ENCODE measurements around the gene PPM1M. TPM values are rescaled to one million over a fixed set of nuclear protein-coding genes. Genes with fewer than 3 reads are reported as not detected.

Gene PPM1M
- total and polyA plus RNA-seq, 7 donors, result 2.1 to 7.5 (median 3.0) TPM

- peaks cover 2 to 17% of the 10 kb centered on the region in 2 donors for H3K36me3 ChIP-seq (ENCODE audit: insufficient read depth in 1 of 2, low read depth in 1 of 2)
- ATAC-seq (peak; percentile 93 to 95 (median 94)), DNase-seq (peak; percentile 98 to 99)
- WGBS, 3 donors, result 0 to 1% (median 1%) methylated on average over 29 to 58 of the region's 58 CpGs
- H3K4me1 ChIP-seq, result peaks cover 50% of the 10 kb centered on the region
- no peaks in the 10 kb centered on the region for H3K9me3 ChIP-seq
- intact Hi-C loops (cut with DNase I), result loop anchor here (1.0 to 5.0 kb wide), 2 partner anchors 9 to 41 kb away; partner anchors contain the start of genes GLYCTK (in 1 of the 2) and TWF2 (in 1 of the 2)
- TF ChIP-seq CTCF (IDR thresholded peaks at IDR 0.05), result peak; percentile 52
- H3K4me3 ChIP-seq, result peak within 1 kb of the TSS; percentile 77
- H3K27me3 ChIP-seq (ENCODE audit: insufficient read depth in 3 of 3, low read length in 2 of 3), result no peaks in the 10 kb centered on the region
- peak within 1 kb of the TSS; percentile 93 for H3K27ac ChIP-seq
Measured at GRCh38 chr3:52278510-52279069, 33.0 kb downstream of the PPM1M start, which contains the start of gene WDR82. Gene WDR82, minus strand, starts transcription at chr3:52278649. Its CDS starts 288 bp downstream, at chr3:52278361.

- H3K27ac ChIP-seq, result peak overlapping the region; percentile 93
- intact Hi-C loops (cut with DNase I), result loop anchor here in 1 of 2 donors (5.0 kb wide), 1 partner anchor 42 kb away; the partner anchor contains the start of gene TWF2
- 29 to 44% (median 37%) methylated on average over 2 of the region's 2 CpGs for whole genome bisulfite sequencing, 3 donors
- DNase-seq, result no peak
- no peak for ATAC-seq
- peaks cover 43% of the 10 kb centered on the region for H3K4me1 ChIP-seq
- peaks cover 2 to 17% of the 10 kb centered on the region in 2 donors for H3K36me3 ChIP-seq (ENCODE audit: insufficient read depth in 1 of 2, low read depth in 1 of 2)
- no peaks in the 10 kb centered on the region for H3K9me3 ChIP-seq
- H3K4me3 ChIP-seq, result peak overlapping the region; percentile 77
- TF ChIP-seq CTCF (IDR thresholded peaks at IDR 0.05), result no peak
- H3K27me3 ChIP-seq (ENCODE audit: insufficient read depth in 3 of 3, low read length in 2 of 3), result no peaks in the 10 kb centered on the region
Measured at GRCh38 chr3:52279596-52279995, 34.0 kb downstream of the PPM1M start.

DNA sequence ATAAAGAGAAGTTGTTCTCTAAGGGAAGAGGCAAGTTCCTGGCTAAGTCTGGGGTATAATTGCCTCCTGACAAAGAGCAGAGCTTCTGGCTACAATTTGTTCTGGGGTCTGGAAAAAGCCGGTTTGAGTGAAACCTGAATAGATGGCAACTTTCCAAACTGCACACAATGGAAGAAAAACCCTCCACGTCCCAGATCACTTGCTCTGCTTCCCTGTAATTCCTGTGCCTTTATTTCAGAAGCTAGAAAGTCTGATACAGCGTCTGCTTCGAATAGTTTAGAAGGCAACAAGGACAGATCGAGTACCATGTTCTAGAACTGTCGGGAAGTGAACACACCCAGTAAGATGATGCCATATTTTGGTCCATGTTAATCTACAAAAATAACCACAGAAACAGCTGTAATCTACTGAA lies 34.5 kb downstream of the PPM1M start:
- intact Hi-C loops (cut with DNase I), result no loop called here
- peaks cover 2 to 16% of the 10 kb centered on the region in 2 donors for H3K36me3 ChIP-seq (ENCODE audit: insufficient read depth in 1 of 2, low read depth in 1 of 2)
- peak overlapping the region; percentile 93 for H3K27ac ChIP-seq
- no peaks in the 10 kb centered on the region for H3K9me3 ChIP-seq
- 3 to 17% (median 10%) methylated on average over 6 of the region's 6 CpGs for WGBS, 3 donors
- H3K4me3 ChIP-seq, result peak overlapping the region; percentile 77
- ATAC-seq, result peak in 1 of 4 donors; percentile 16
- no peaks in the 10 kb centered on the region for H3K27me3 ChIP-seq (ENCODE audit: insufficient read depth in 3 of 3, low read length in 2 of 3)
- no peak for DNase-seq
- TF ChIP-seq CTCF (IDR thresholded peaks at IDR 0.05), result no peak
- H3K4me1 ChIP-seq, result peaks cover 40% of the 10 kb centered on the region

DNA sequence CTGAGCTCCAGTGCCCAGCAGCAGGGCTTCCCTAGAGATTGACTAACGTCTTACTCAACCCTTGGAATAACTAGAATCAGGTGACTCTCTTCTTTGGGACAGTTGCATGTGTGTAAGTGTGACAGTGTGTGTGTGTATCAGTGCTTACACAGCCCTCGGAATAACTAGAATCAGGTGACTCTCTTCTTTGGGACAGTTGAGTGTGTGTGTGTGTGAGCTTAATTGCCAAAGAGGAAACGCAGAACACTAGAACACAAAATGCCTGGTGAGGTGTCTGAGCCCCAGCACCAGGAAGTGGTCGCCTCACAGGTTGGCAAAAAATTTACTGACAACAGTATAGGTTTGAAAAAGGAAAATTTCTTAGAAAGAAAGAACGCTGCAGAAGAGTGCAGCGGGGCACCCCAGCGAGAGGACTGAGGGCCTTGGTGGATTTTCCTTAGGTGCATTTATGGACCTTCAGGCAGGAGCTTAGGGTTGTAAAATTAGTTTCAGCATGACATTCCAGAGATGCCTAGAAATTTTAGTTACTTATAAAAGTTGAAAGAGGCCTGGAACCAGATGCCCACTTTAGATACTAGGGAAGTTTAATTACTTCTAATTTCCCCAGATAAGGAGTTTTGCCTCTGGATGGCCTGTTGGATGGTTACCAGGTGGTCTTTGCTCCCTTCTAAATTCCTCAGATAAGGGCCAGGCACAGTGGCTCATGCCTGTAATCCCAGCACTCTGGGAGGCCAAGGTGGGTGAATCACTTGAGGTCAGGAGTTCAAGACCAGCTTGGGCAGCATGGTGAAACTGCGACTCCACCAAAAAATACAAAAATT lies 36.6 kb downstream of the PPM1M start:
- no peak overlapping the region for H3K27ac ChIP-seq
- 74 to 78% (median 77%) methylated on average over 8 of the region's 8 CpGs for WGBS, 3 donors

More for the DNA sequence above, 36.6 kb downstream of the PPM1M start:
- no peak for ATAC-seq
- Histone ChIP-seq H3K4me3 (no peak overlapping the region), H3K9me3 (no peaks in the 10 kb centered on the region), H3K36me3 (ENCODE audit: insufficient read depth in 1 of 2, low read depth in 1 of 2) (peaks cover 0 to 16% of the 10 kb centered on the region in 2 donors), H3K27me3 (ENCODE audit: insufficient read depth in 3 of 3, low read length in 2 of 3) (no peaks in the 10 kb centered on the region), H3K4me1 (peaks cover 24% of the 10 kb centered on the region)
- TF ChIP-seq CTCF (IDR thresholded peaks at IDR 0.05), result no peak
- DNase-seq, result no peak
- intact Hi-C loops (cut with DNase I), result no loop called here
